Measurements from ENCODE around the gene ADGRD2. TPM values are rescaled to one million over a fixed set of nuclear protein-coding genes. Genes with fewer than 3 reads are reported as not detected.

Gene ADGRD2
- total RNA-seq, 1 donor from 2014 or later = not detected

- Histone ChIP-seq H3K4me3 (ENCODE audit: low read length in 3 of 3) (no peak overlapping the region), H3K27ac (ENCODE audit: low read depth, low read length) (no peak overlapping the region), H3K9ac (ENCODE audit: low read depth in 1 of 3, low read length in 3 of 3) (no peak overlapping the region), H3K27me3 (ENCODE audit: control insufficient read depth in 3 of 3, insufficient read depth in 3 of 3, low read length in 3 of 3) (peaks cover 59 to 81% (median 65%) of the 10 kb centered on the region in 3 donors), H3K36me3 (ENCODE audit: control insufficient read depth in 3 of 3, insufficient read depth in 3 of 3, low read length in 3 of 3) (no peaks in the 10 kb centered on the region), H3K9me3 (ENCODE audit: control insufficient read depth in 3 of 3, low read length in 3 of 3) (no peaks in the 10 kb centered on the region), H3K4me1 (ENCODE audit: control insufficient read depth in 3 of 3, insufficient read depth in 3 of 3, low read length in 3 of 3) (peaks cover 5 to 7% (median 5%) of the 10 kb centered on the region in 3 donors)
These were observed 50.8 kb downstream of the ADGRD2 start for GRCh38 chr9:124500796-124501611.

GRCh38 chr9:124501771-124502320 lies 51.6 kb downstream of the ADGRD2 start:
- H3K27me3 ChIP-seq (ENCODE audit: control insufficient read depth in 3 of 3, insufficient read depth in 3 of 3, low read length in 3 of 3) = peaks cover 64 to 78% (median 72%) of the 10 kb centered on the region in 3 donors
- peaks cover 5 to 7% (median 5%) of the 10 kb centered on the region in 3 donors for H3K4me1 ChIP-seq (ENCODE audit: control insufficient read depth in 3 of 3, insufficient read depth in 3 of 3, low read length in 3 of 3)
- H3K9ac ChIP-seq (ENCODE audit: low read depth in 1 of 3, low read length in 3 of 3) = no peak overlapping the region

DNA sequence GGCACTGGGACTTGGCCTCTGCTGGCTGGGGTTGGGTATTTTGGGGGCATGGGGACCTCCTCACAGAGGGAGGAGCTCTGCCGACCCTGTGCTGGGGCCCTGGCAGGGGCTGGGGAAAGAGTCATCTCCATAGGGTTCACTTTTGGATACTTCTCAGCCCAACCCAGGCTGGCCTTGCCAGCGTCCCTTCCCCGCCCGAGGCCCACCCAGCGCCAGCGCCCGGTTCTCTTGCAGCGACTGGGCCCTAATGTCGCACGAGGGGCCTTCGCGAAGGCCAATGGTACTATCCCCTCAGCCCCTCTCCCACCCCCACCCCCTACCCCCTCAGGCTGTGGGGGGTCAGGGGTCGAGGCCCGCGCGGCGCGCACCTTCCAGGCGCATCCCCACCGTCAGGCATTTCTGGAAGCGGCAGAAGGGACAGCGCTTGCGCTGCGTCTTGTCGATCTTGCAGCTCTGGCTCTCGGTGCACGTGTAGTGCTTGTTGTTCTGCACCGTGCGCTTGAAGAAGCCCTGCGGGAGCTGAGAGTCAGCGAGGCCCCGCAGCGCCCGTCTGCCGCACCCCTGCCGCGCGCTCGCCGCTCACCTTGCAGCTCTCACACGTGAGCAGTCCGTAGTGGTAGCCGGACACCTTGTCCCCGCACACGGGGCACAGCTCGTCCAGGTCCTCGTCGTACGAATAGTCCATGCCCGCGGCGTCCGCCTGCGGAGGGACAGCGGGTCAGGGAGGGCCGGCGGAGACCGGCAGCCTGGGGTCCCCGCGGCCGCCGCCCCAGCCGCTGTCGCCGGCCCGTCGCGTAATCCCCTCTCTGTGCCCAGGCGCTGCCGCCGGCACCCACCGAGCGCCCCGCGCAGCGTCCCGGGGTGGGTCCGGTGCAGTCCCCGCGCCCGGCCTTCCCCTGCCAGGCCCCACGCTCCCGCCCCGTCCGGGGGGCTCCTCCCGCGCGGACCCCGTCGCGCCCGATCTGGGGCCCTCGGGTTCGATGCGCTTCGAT lies 52.8 kb downstream of the ADGRD2 start:
- Histone ChIP-seq H3K36me3 (ENCODE audit: control insufficient read depth in 3 of 3, insufficient read depth in 3 of 3, low read length in 3 of 3) (no peaks in the 10 kb centered on the region), H3K27ac (ENCODE audit: low read depth, low read length) (no peak overlapping the region), H3K9me3 (ENCODE audit: control insufficient read depth in 3 of 3, low read length in 3 of 3) (no peaks in the 10 kb centered on the region), H3K27me3 (ENCODE audit: control insufficient read depth in 3 of 3, insufficient read depth in 3 of 3, low read length in 3 of 3) (peaks cover 64 to 76% (median 72%) of the 10 kb centered on the region in 3 donors), H3K4me1 (ENCODE audit: control insufficient read depth in 3 of 3, insufficient read depth in 3 of 3, low read length in 3 of 3) (peaks cover 5 to 7% (median 5%) of the 10 kb centered on the region in 3 donors), H3K9ac (ENCODE audit: low read depth in 1 of 3, low read length in 3 of 3) (no peak overlapping the region), H3K4me3 (ENCODE audit: low read length in 3 of 3) (no peak overlapping the region)

More at GRCh38 chr9:124501771-124502320, 51.6 kb downstream of the ADGRD2 start:
- Histone ChIP-seq H3K9me3 (ENCODE audit: control insufficient read depth in 3 of 3, low read length in 3 of 3) (no peaks in the 10 kb centered on the region), H3K27ac (ENCODE audit: low read depth, low read length) (no peak overlapping the region), H3K4me3 (ENCODE audit: low read length in 3 of 3) (no peak overlapping the region), H3K36me3 (ENCODE audit: control insufficient read depth in 3 of 3, insufficient read depth in 3 of 3, low read length in 3 of 3) (no peaks in the 10 kb centered on the region)

DNA sequence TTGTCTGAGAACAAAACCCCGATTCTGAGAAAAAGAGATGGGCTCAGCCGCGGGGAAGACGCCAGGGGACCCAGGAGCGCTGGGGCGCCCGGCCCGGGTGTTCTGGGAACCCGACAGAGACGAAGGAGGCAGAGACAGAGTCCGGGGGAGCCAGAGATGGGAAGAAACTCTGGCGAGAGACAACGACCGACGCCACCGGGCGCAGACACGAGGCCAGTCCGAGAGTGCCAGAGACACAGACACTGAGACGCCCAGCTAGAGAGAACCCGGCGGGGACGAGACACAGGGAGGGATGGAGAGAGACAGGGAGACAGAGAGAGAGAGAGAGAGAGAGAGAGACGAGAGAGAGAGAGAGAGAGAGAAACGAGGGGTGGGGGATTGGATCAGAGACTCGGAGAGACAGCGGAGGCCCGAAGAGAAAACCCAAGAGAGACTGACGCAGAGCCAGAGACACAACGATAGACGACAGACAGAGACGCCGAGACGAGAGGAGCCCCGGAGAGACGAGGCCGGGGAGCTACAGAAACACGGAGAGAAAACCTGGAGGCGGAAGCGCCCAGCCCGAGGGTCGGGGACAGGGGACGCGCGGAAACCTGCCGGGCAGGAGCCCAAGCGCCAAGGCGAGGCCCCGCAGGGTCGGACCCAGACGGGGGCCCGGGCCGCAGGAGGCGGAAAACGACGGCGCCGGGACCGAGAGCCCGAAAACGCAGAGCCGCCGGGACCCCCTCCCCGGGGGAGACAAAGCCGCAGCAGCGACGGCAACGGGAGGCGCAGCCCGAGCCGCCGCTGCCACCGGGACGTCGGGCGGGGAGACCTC lies 53.7 kb downstream of the ADGRD2 start:
- Histone ChIP-seq H3K27ac (ENCODE audit: low read depth, low read length) (no peak overlapping the region), H3K36me3 (ENCODE audit: control insufficient read depth in 3 of 3, insufficient read depth in 3 of 3, low read length in 3 of 3) (no peaks in the 10 kb centered on the region), H3K4me1 (ENCODE audit: control insufficient read depth in 3 of 3, insufficient read depth in 3 of 3, low read length in 3 of 3) (peaks cover 5 to 7% (median 5%) of the 10 kb centered on the region in 3 donors), H3K4me3 (ENCODE audit: low read length in 3 of 3) (peak overlapping the region in 1 of 3 donors; percentile 29), H3K9me3 (ENCODE audit: control insufficient read depth in 3 of 3, low read length in 3 of 3) (no peaks in the 10 kb centered on the region), H3K9ac (ENCODE audit: low read depth in 1 of 3, low read length in 3 of 3) (no peak overlapping the region), H3K27me3 (ENCODE audit: control insufficient read depth in 3 of 3, insufficient read depth in 3 of 3, low read length in 3 of 3) (peaks cover 62 to 71% (median 67%) of the 10 kb centered on the region in 3 donors)

DNA sequence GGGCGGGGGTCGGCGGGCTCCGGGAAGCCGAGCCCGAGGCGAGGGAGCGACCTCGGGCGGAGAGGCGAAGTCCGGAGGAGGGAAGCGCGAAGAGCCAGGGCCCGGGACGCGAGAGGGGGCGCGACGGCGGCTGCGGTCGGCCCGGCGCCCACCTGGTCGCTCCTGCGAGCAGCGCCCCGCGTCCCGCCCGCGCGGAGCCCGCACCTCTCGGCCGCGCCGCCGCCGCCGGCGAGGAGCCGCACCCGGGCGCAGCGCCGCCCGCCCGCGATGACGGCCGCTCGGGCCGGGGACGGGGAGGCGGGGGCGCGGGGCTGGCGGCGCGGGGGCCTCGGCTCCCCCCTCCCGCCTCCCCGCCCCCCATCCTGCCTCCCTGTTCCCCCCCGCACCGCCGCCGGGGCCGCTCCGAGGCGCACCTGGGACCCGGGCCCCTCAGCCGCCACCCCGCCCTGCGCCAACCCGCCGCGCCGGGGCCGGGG lies 54.3 kb downstream of the ADGRD2 start:
- Histone ChIP-seq H3K4me3 (ENCODE audit: low read length in 3 of 3) (no peak overlapping the region), H3K9ac (ENCODE audit: low read depth in 1 of 3, low read length in 3 of 3) (no peak overlapping the region), H3K27me3 (ENCODE audit: control insufficient read depth in 3 of 3, insufficient read depth in 3 of 3, low read length in 3 of 3) (peaks cover 56 to 64% (median 60%) of the 10 kb centered on the region in 3 donors), H3K36me3 (ENCODE audit: control insufficient read depth in 3 of 3, insufficient read depth in 3 of 3, low read length in 3 of 3) (no peaks in the 10 kb centered on the region), H3K9me3 (ENCODE audit: control insufficient read depth in 3 of 3, low read length in 3 of 3) (no peaks in the 10 kb centered on the region), H3K4me1 (ENCODE audit: control insufficient read depth in 3 of 3, insufficient read depth in 3 of 3, low read length in 3 of 3) (peaks cover 5 to 7% (median 5%) of the 10 kb centered on the region in 3 donors), H3K27ac (ENCODE audit: low read depth, low read length) (no peak overlapping the region)

- Histone ChIP-seq H3K27ac (ENCODE audit: low read depth, low read length) (no peak overlapping the region), H3K36me3 (ENCODE audit: control insufficient read depth in 3 of 3, insufficient read depth in 3 of 3, low read length in 3 of 3) (no peaks in the 10 kb centered on the region), H3K4me3 (ENCODE audit: low read length in 3 of 3) (no peak overlapping the region), H3K4me1 (ENCODE audit: control insufficient read depth in 3 of 3, insufficient read depth in 3 of 3, low read length in 3 of 3) (peaks cover 5 to 7% (median 5%) of the 10 kb centered on the region in 3 donors), H3K27me3 (ENCODE audit: control insufficient read depth in 3 of 3, insufficient read depth in 3 of 3, low read length in 3 of 3) (peaks cover 51 to 57% (median 54%) of the 10 kb centered on the region in 3 donors), H3K9ac (ENCODE audit: low read depth in 1 of 3, low read length in 3 of 3) (no peak overlapping the region), H3K9me3 (ENCODE audit: control insufficient read depth in 3 of 3, low read length in 3 of 3) (no peaks in the 10 kb centered on the region)
These were observed 55.0 kb downstream of the ADGRD2 start for GRCh38 chr9:124505006-124505900.

- Histone ChIP-seq H3K27ac (ENCODE audit: low read depth, low read length) (no peak overlapping the region), H3K4me3 (ENCODE audit: low read length in 3 of 3) (no peak overlapping the region), H3K9me3 (ENCODE audit: control insufficient read depth in 3 of 3, low read length in 3 of 3) (no peaks in the 10 kb centered on the region), H3K9ac (ENCODE audit: low read depth in 1 of 3, low read length in 3 of 3) (no peak overlapping the region), H3K36me3 (ENCODE audit: control insufficient read depth in 3 of 3, insufficient read depth in 3 of 3, low read length in 3 of 3) (no peaks in the 10 kb centered on the region), H3K27me3 (ENCODE audit: control insufficient read depth in 3 of 3, insufficient read depth in 3 of 3, low read length in 3 of 3) (peaks cover 46 to 56% (median 47%) of the 10 kb centered on the region in 3 donors), H3K4me1 (ENCODE audit: control insufficient read depth in 3 of 3, insufficient read depth in 3 of 3, low read length in 3 of 3) (peaks cover 5 to 7% (median 5%) of the 10 kb centered on the region in 3 donors)
These were observed 55.7 kb downstream of the ADGRD2 start for GRCh38 chr9:124505901-124506346.

DNA sequence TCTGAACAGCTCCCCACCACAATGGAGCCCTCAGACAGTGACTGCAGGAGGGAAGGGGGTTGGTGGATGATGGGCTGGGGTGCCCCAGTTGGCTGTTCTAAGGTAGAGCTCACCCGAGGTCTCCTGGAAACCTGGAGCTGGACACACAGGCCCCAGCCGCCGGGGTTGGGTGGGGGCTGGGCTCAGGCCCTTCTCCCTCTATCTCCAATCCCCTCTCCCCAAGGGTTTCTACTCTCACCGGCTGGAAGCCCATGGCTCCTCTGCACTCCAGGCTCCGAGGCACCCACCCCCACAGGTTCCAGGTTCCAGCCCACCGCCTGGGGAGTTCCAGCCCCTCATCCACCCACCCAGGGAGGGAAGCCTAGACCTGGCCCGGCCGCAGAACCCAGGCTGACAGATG lies 56.2 kb downstream of the ADGRD2 start:
- Histone ChIP-seq H3K9me3 (ENCODE audit: control insufficient read depth in 3 of 3, low read length in 3 of 3) (no peaks in the 10 kb centered on the region), H3K27me3 (ENCODE audit: control insufficient read depth in 3 of 3, insufficient read depth in 3 of 3, low read length in 3 of 3) (peaks cover 42 to 52% (median 42%) of the 10 kb centered on the region in 3 donors), H3K9ac (ENCODE audit: low read depth in 1 of 3, low read length in 3 of 3) (no peak overlapping the region), H3K36me3 (ENCODE audit: control insufficient read depth in 3 of 3, insufficient read depth in 3 of 3, low read length in 3 of 3) (no peaks in the 10 kb centered on the region), H3K27ac (ENCODE audit: low read depth, low read length) (no peak overlapping the region), H3K4me3 (ENCODE audit: low read length in 3 of 3) (no peak overlapping the region), H3K4me1 (ENCODE audit: control insufficient read depth in 3 of 3, insufficient read depth in 3 of 3, low read length in 3 of 3) (peaks cover 5 to 7% (median 5%) of the 10 kb centered on the region in 3 donors)

Data from skeletal muscle tissue (tissue), 4 donors.